ENCODE results near the gene STEEP1. TPM values are rescaled to one million over a fixed set of nuclear protein-coding genes. Genes with fewer than 3 reads are reported as not detected.

Gene STEEP1
- total and polyA plus RNA-seq, 4 donors: 16.7 to 25.9 (median 18.3) TPM

Other genes with a start within 250 kb of the STEEP1 start
- gene SLC25A43, start 166.1 kb downstream of the STEEP1 start, total RNA-seq: 10 to 100 TPM; 11.6 to 13.2 TPM
- 10 to 100 TPM; 10.2 to 14.1 TPM for gene SLC25A43, start 166.1 kb downstream of the STEEP1 start, polyA plus RNA-seq
- 100 to 1,000 TPM; 103 to 133 TPM for gene SLC25A5, start 97.0 kb downstream of the STEEP1 start, total RNA-seq
- gene SLC25A5, start 97.0 kb downstream of the STEEP1 start, polyA plus RNA-seq: 100 to 1,000 TPM; 155 to 392 TPM
- 10 to 100 TPM; 45.4 to 51.1 TPM for gene UBE2A, start 9.2 kb upstream of the STEEP1 start, total RNA-seq
- 10 to 100 TPM; 48.3 to 56.7 TPM for gene UBE2A, start 9.2 kb upstream of the STEEP1 start, polyA plus RNA-seq
- 1 to 10 TPM; 8.4 to 8.9 TPM for gene NKRF, start 41.0 kb upstream of the STEEP1 start, total RNA-seq
- gene NKRF, start 41.0 kb upstream of the STEEP1 start, polyA plus RNA-seq: 1 to 10 TPM; 1.5 to 5.3 TPM
- 10 to 100 TPM; 19.0 to 23.7 TPM for gene SEPTIN6, start 127.8 kb upstream of the STEEP1 start, total RNA-seq
- 1 to 10 TPM; 4.5 to 6.4 TPM for gene SEPTIN6, start 127.8 kb upstream of the STEEP1 start, polyA plus RNA-seq
- 1 to 10 TPM in 1 of 2 donors, under 1 TPM in 1; 0.45 to 1.3 TPM for gene SOWAHD, start 193.2 kb upstream of the STEEP1 start, total RNA-seq
- under 1 TPM in 1 of 2 donors, not detected in 1; 0.15 TPM for gene SOWAHD, start 193.2 kb upstream of the STEEP1 start, polyA plus RNA-seq
- gene RPL39, start 226.2 kb upstream of the STEEP1 start, total RNA-seq: 1,000 to 10,000 TPM; 1,166 to 1,184 TPM
- 1,000 to 10,000 TPM; 4,457 to 9,358 TPM for gene RPL39, start 226.2 kb upstream of the STEEP1 start, polyA plus RNA-seq

Data from aorta (tissue), 4 donors.